IMR-90 (cell line): ENCODE measurements around the gene OR52N2. TPM values are rescaled to one million over a fixed set of nuclear protein-coding genes. Genes with fewer than 3 reads are reported as not detected.

Experiments
- ATAC-seq: fragments of 200-7000 bp; cut with Tn5 transposase; 2 replicates; pipeline ENCODE4 v1.9.1; 2020; ENCODE audit warnings: low read depth, mild to moderate bottlenecking, moderate library complexity
- BruUV-seq: library from RNA; stranded (reverse); fragments of 400-500 nt; replicated peaks from 2 replicates; lab custom pipeline; 2021; lab: Mats Ljungman, UMichigan
- CTCF ChIA-PET: fragments of 300-600 bp; formaldehyde crosslinking; extraction: SDS; loops from one replicate; lab custom pipeline; 2021; ENCODE audit warnings: antibody characterized with exemption; lab: Yijun Ruan, JAX
- POLR2A ChIA-PET: fragments of 300-600 bp; sonication (Branson Sonifier 250); formaldehyde crosslinking; loops from one replicate; lab custom pipeline; 2022; ENCODE audit warnings: antibody characterized with exemption; ENCODE audit not compliant: unreplicated experiment; lab: Charles Lee
- DNase-seq: peaks from one replicate; pipeline ENCODE4 v3.0.0; 2013
- H2AFZ ChIP-seq: replicated peaks from 2 replicates; pipeline ENCODE3; 2013; ENCODE audit warnings: low read length, mild to moderate bottlenecking; ENCODE audit not compliant: poor library complexity
- H2AK5ac ChIP-seq: 2 replicates; pipeline ENCODE4 v1.6.1; 2013; ENCODE audit warnings: low read depth, low read length, inconsistent platforms
- H2AK9ac ChIP-seq: replicated peaks from 2 replicates; pipeline ENCODE3; 2013; ENCODE audit warnings: mild to moderate bottlenecking, low read depth, low read length, moderate library complexity; ENCODE audit not compliant: poor library complexity
- H2BK120ac ChIP-seq: 2 replicates; pipeline ENCODE4 v1.6.1; 2013; ENCODE audit warnings: low read depth, low read length, inconsistent platforms
- H2BK15ac ChIP-seq: 3 replicates; pipeline ENCODE4 v1.6.1; 2013; ENCODE audit warnings: low read depth, low read length, inconsistent platforms
- H2BK20ac ChIP-seq: 2 replicates; pipeline ENCODE4 v1.6.1; 2013; ENCODE audit warnings: low read depth, mild to moderate bottlenecking, inconsistent platforms, low read length, moderate library complexity
- H2BK5ac ChIP-seq: 2 replicates; pipeline ENCODE4 v1.6.1; 2013; ENCODE audit warnings: mild to moderate bottlenecking, low read depth, low read length, inconsistent platforms; ENCODE audit not compliant: poor library complexity, severe bottlenecking
- H3K14ac ChIP-seq: replicated peaks from 2 replicates; pipeline ENCODE4 v1.6.1; 2013; ENCODE audit warnings: low read depth, low read length, inconsistent platforms
- H3K18ac ChIP-seq: 2 replicates; pipeline ENCODE4 v1.6.1; 2013; ENCODE audit warnings: low read depth, low read length, control low read depth
- H3K23ac ChIP-seq: 2 replicates; pipeline ENCODE4 v1.6.1; 2013; ENCODE audit warnings: low read depth, low read length, inconsistent platforms
- H3K27ac ChIP-seq: 2 replicates; pipeline ENCODE4 v1.5.1; 2013; ENCODE audit warnings: mild to moderate bottlenecking, control low read depth, low read length; ENCODE audit not compliant: insufficient read depth
- H3K27me3 ChIP-seq: 2 replicates; pipeline ENCODE4 v1.6.1; 2013; ENCODE audit warnings: low read length; ENCODE audit not compliant: control insufficient read depth, insufficient read depth
- H3K36me3 ChIP-seq: 2 replicates; pipeline ENCODE4 v1.6.1; 2013; ENCODE audit warnings: low read length, mixed read lengths; ENCODE audit not compliant: control insufficient read depth, insufficient read depth
- H3K4ac ChIP-seq: 2 replicates; pipeline ENCODE4 v1.6.1; 2013; ENCODE audit warnings: low read depth, low read length, inconsistent platforms
- H3K4me1 ChIP-seq: 2 replicates; pipeline ENCODE4 v1.6.1; 2013; ENCODE audit warnings: low read length, mixed read lengths; ENCODE audit not compliant: control insufficient read depth, insufficient read depth
- H3K4me2 ChIP-seq: 2 replicates; pipeline ENCODE4 v1.6.1; 2013; ENCODE audit warnings: low read depth, mild to moderate bottlenecking, control low read depth, low read length, moderate library complexity
- H3K4me3 ChIP-seq: 2 replicates; pipeline ENCODE4 v1.5.1; 2013; ENCODE audit warnings: low read depth, mild to moderate bottlenecking, control low read depth, low read length, moderate library complexity; ENCODE audit not compliant: insufficient read depth
- H3K56ac ChIP-seq: 2 replicates; pipeline ENCODE4 v1.6.1; 2013; ENCODE audit warnings: low read length, inconsistent platforms; ENCODE audit not compliant: insufficient read depth; ENCODE audit errors: extremely low read depth
- H3K79me1 ChIP-seq, 2 experiments: 2 replicates each; pipeline ENCODE4 v1.6.1; 2013; ENCODE audit warnings: low read length in 2 of 2, inconsistent platforms in 1 of 2, low read depth in 1 of 2
- H3K9ac ChIP-seq: 2 replicates; pipeline ENCODE4 v1.6.1; 2013; ENCODE audit warnings: low read depth, low read length, control low read depth
- H3K9me1 ChIP-seq: 2 replicates; pipeline ENCODE4 v1.6.1; 2013; ENCODE audit warnings: low read length, inconsistent platforms; ENCODE audit not compliant: insufficient read depth
- H3K9me3 ChIP-seq: 2 replicates; pipeline ENCODE4 v1.6.1; 2013; ENCODE audit warnings: low read length; ENCODE audit not compliant: control insufficient read depth, insufficient read depth
- H4K20me1 ChIP-seq: 2 replicates; pipeline ENCODE4 v1.6.1; 2013; ENCODE audit warnings: low read length, inconsistent platforms; ENCODE audit not compliant: insufficient read depth
- H4K5ac ChIP-seq: 2 replicates; pipeline ENCODE4 v1.6.1; 2013; ENCODE audit warnings: mild to moderate bottlenecking, low read depth, low read length, control low read depth
- H4K8ac ChIP-seq, 2 experiments: 2 replicates each; pipeline ENCODE4 v1.6.1; 2013; ENCODE audit warnings: low read depth in 2 of 2, low read length in 2 of 2, control low read depth in 1 of 2, inconsistent platforms in 1 of 2
- H4K91ac ChIP-seq: 2 replicates; pipeline ENCODE4 v1.6.1; 2013; ENCODE audit warnings: low read depth, low read length, inconsistent platforms; ENCODE audit not compliant: insufficient read depth
- BHLHE40 ChIP-seq: fragments of 150-350 bp; IDR thresholded peaks from 2 replicates; pipeline ENCODE4 v1.6.1; 2016; ENCODE audit warnings: mild to moderate bottlenecking, low read depth, low read length
- CEBPB ChIP-seq: IDR thresholded peaks from 2 replicates; pipeline ENCODE4 v1.6.1; 2012; ENCODE audit warnings: low read depth, low read length, improper control_type of control experiment
- CHD1 ChIP-seq: IDR thresholded peaks from 2 replicates; pipeline ENCODE4 v1.6.1; 2012; ENCODE audit warnings: low read depth, low read length, improper control_type of control experiment
- FOS ChIP-seq: fragments of 150-350 bp; IDR thresholded peaks from 2 replicates; pipeline ENCODE4 v1.6.1; 2016; ENCODE audit warnings: low read depth, low read length
- MAFK ChIP-seq: IDR thresholded peaks from 2 replicates; pipeline ENCODE4 v1.6.1; 2012; ENCODE audit warnings: low read depth, low read length, improper control_type of control experiment
- MXI1 ChIP-seq: IDR thresholded peaks from 2 replicates; pipeline ENCODE4 v1.6.1; 2012; ENCODE audit warnings: low read depth, mild to moderate bottlenecking, low read length, moderate library complexity, borderline replicate concordance
- NFE2L2 ChIP-seq: fragments of 150-350 bp; IDR thresholded peaks from 2 replicates; pipeline ENCODE4 v1.6.1; 2016; ENCODE audit warnings: low read depth, mild to moderate bottlenecking, low read length
- RCOR1 ChIP-seq: IDR thresholded peaks from 2 replicates; pipeline ENCODE4 v1.6.1; 2012; ENCODE audit warnings: mild to moderate bottlenecking, low read length, improper control_type of control experiment; ENCODE audit not compliant: insufficient replicate concordance
- RFX5 ChIP-seq: IDR thresholded peaks from 2 replicates; pipeline ENCODE4 v1.8.0; 2012; ENCODE audit warnings: low read depth, mild to moderate bottlenecking, low read length, moderate library complexity
- SMC3 ChIP-seq: fragments of 150-350 bp; IDR thresholded peaks from 2 replicates; pipeline ENCODE4 v1.6.1; 2016; ENCODE audit warnings: low read depth, mild to moderate bottlenecking, antibody characterized with exemption, low read length, moderate library complexity
- WGBS, 2 experiments: methylation state at CpG; one replicate each; pipeline versions ENCODE4 v1.1.5 to v1.1.7; 2013; ENCODE audit warnings: missing lambda C conversion rate in 2 of 2; ENCODE audit not compliant: insufficient read length in 1 of 2; ENCODE audit errors: extremely low coverage in 2 of 2; 5-methylcytosine and 5-hydroxymethylcytosine counted together
- dilution Hi-C: fragments of 300-500 bp; cut with HindIII; formaldehyde crosslinking; loops from one replicate; pipeline ENCODE4 v1.14.3; 2018; ENCODE audit warnings: low sequenced_read_pairs; ENCODE audit not compliant: unreplicated experiment
- in situ Hi-C: fragments of 300-500 bp; cut with MboI; formaldehyde crosslinking; loops from 3 replicates; pipeline ENCODE4 v1.14.3; 2019; ENCODE audit warnings: low sequenced_read_pairs, inconsistent platforms, mixed read lengths
- intact Hi-C: fragments of 100-400 bp; cut with micrococcal nuclease; formaldehyde crosslinking; loops from 2 replicates; pipeline ENCODE4 v1.10.0; 2022
- polyA plus RNA-seq, 3 experiments: library from polyadenylated mRNA; depleted of rRNA; stranded (reverse); fragments of >200 nt; gene quantifications; 2 replicates each; pipeline ENCODE4 v1.2.3, GENCODE V29; 2012; ENCODE audit warnings: low replicate concordance in 1 of 3
- total RNA-seq: library from RNA; depleted of rRNA; stranded (reverse); fragments of >200 nt; gene quantifications from 2 replicates; pipeline ENCODE4 v1.2.3, GENCODE V29; 2012
- TF ChIP-seq, protein P1 (sequence below): fragments of 150-350 bp; IDR thresholded peaks from 2 replicates; pipeline ENCODE4 v1.6.1; 2017; ENCODE audit warnings: mild to moderate bottlenecking, antibody characterized with exemption, low read length, low read depth
- TF ChIP-seq, protein P2 (sequence below): fragments of 150-350 bp; IDR thresholded peaks from 2 replicates; pipeline ENCODE4 v1.6.1; 2016; ENCODE audit warnings: low read depth, mild to moderate bottlenecking, low read length, moderate library complexity, borderline replicate concordance
- TF ChIP-seq, protein P3 (sequence below): conservative IDR thresholded peaks from 2 replicates; pipeline ENCODE4 v1.5.1; 2012; ENCODE audit warnings: mild to moderate bottlenecking, low read depth, low read length, improper control_type of control experiment

Gene OR52N2
- total and polyA plus RNA-seq, 2 of the 4 experiments (the other 2 are of a cell fraction): not detected

DNA sequence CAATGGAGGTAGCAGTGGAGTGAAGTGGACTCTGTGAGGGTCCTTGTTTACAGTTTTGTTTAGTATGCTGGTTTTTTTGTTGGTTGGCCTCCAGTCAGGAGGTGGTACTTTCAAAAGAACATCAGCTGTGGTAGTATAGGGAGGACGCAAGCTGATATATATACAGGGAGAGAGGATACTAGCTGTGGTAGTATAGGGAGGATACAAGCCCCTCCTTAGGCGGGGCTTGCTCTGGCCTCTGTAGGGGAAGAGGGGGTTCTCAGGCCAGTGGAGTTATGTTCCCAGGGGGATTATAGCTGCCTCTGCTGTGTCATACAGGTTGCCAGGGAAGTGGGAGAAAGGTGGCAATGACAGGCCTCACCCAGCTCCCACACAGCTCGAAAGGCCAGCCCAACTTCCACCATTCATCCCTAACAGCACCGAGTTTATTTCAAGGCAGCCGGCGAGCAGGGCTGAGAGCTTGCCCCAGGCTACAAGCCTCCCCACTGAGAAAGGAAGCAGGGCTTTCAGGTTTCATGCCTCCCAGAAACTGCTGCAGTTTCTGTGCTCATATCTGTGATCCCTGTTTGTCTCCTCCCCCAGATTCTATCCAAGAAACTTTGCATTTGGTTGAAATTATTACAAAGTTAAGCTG lies 22.6 kb downstream of the OR52N2 start:
- H3K79me1 ChIP-seq: no peaks in the 10 kb centered on the region
- dilution Hi-C loops: no loop called here
- H4K91ac ChIP-seq: no peak overlapping the region
- no peak overlapping the region for H3K14ac ChIP-seq
- intact Hi-C loops: no loop called here
- in situ Hi-C loops: no loop called here
- H3K9ac ChIP-seq: no peak overlapping the region
- H4K5ac ChIP-seq: no peak overlapping the region
- H3K56ac ChIP-seq: no peak overlapping the region
- H2BK15ac ChIP-seq: no peak overlapping the region
- H3K27me3 ChIP-seq: no peaks in the 10 kb centered on the region
- H2BK120ac ChIP-seq: no peak overlapping the region
- no peak overlapping the region for H2AFZ ChIP-seq
- H3K9me3 ChIP-seq: no peaks in the 10 kb centered on the region
- WGBS, 2 experiments: no CpG with 5 or more reads among the region's 6 CpGs
- no TSS peak for BruUV-seq
- no peak overlapping the region for H3K4me3 ChIP-seq
- H3K36me3 ChIP-seq: no peaks in the 10 kb centered on the region
- no peak overlapping the region for H2AK5ac ChIP-seq
- TF ChIP-seq CEBPB: no peak
- TF ChIP-seq FOS: no peak
- TF ChIP-seq MXI1: no peak
- TF ChIP-seq MAFK: no peak
- TF ChIP-seq RCOR1: no peak
- TF ChIP-seq CHD1: no peak
- TF ChIP-seq RFX5: no peak
- TF ChIP-seq, protein P1, sequence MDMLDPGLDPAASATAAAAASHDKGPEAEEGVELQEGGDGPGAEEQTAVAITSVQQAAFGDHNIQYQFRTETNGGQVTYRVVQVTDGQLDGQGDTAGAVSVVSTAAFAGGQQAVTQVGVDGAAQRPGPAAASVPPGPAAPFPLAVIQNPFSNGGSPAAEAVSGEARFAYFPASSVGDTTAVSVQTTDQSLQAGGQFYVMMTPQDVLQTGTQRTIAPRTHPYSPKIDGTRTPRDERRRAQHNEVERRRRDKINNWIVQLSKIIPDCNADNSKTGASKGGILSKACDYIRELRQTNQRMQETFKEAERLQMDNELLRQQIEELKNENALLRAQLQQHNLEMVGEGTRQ: no peak
- no peak for TF ChIP-seq SMC3
- TF ChIP-seq BHLHE40: no peak
- TF ChIP-seq NFE2L2: no peak
- TF ChIP-seq, protein P2, sequence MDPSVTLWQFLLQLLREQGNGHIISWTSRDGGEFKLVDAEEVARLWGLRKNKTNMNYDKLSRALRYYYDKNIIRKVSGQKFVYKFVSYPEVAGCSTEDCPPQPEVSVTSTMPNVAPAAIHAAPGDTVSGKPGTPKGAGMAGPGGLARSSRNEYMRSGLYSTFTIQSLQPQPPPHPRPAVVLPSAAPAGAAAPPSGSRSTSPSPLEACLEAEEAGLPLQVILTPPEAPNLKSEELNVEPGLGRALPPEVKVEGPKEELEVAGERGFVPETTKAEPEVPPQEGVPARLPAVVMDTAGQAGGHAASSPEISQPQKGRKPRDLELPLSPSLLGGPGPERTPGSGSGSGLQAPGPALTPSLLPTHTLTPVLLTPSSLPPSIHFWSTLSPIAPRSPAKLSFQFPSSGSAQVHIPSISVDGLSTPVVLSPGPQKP: no peak
- TF ChIP-seq, protein P3, sequence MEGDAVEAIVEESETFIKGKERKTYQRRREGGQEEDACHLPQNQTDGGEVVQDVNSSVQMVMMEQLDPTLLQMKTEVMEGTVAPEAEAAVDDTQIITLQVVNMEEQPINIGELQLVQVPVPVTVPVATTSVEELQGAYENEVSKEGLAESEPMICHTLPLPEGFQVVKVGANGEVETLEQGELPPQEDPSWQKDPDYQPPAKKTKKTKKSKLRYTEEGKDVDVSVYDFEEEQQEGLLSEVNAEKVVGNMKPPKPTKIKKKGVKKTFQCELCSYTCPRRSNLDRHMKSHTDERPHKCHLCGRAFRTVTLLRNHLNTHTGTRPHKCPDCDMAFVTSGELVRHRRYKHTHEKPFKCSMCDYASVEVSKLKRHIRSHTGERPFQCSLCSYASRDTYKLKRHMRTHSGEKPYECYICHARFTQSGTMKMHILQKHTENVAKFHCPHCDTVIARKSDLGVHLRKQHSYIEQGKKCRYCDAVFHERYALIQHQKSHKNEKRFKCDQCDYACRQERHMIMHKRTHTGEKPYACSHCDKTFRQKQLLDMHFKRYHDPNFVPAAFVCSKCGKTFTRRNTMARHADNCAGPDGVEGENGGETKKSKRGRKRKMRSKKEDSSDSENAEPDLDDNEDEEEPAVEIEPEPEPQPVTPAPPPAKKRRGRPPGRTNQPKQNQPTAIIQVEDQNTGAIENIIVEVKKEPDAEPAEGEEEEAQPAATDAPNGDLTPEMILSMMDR: no peak
- H2BK20ac ChIP-seq: no peak overlapping the region
- H3K27ac ChIP-seq: no peak overlapping the region
- H3K4me2 ChIP-seq: no peak overlapping the region
- no peak overlapping the region for H3K18ac ChIP-seq
- H4K8ac ChIP-seq: no peak overlapping the region
- H3K4ac ChIP-seq: no peak overlapping the region
- H3K23ac ChIP-seq: no peak overlapping the region
- no peak overlapping the region for H2BK5ac ChIP-seq
- POLR2A ChIA-PET: no interaction called here
- DNase-seq: no peak
- CTCF ChIA-PET: no interaction called here
- no peaks in the 10 kb centered on the region for H3K9me1 ChIP-seq
- no peaks in the 10 kb centered on the region for H3K4me1 ChIP-seq
- no peak for ATAC-seq
- H4K20me1 ChIP-seq: no peaks in the 10 kb centered on the region
- H2AK9ac ChIP-seq: no peak overlapping the region
